Activated CD4-positive, alpha-beta T cell treated with anti-CD3 and anti-CD28 coated beads, Interleukin-2, Interleukin-4, amounts not matched to agents 100 ng/mL and 50 ng/mL, durations not matched to agents 16 hours and 8 hours (primary cell): ENCODE results near the gene CACNG1.

Experiments used
- DNase-seq: peaks from one replicate; pipeline ENCODE4 v3.0.0-alpha.2; 2020; ENCODE audit warnings: low spot score

The CACNG1 gene

GRCh38 chr17:67044016-67044772 lies at the start of gene CACNG1:
CACNG1 (plus strand) TSS chr17:67044554; CDS start chr17:67044661, 107 bp downstream.
- DNase-seq = no peak

GRCh38 chr17:66994930-66995535 lies 49.3 kb upstream of the CACNG1 start:
- no peak for DNase-seq

- DNase-seq = no peak
These were observed 48.4 kb upstream of the CACNG1 start for GRCh38 chr17:66995944-66996343.

- no peak for DNase-seq
These were observed 47.4 kb upstream of the CACNG1 start for GRCh38 chr17:66996926-66997325.

- no peak for DNase-seq
These were observed 41.1 kb upstream of the CACNG1 start for GRCh38 chr17:67003231-67003630.

GRCh38 chr17:67004181-67004580 lies 40.2 kb upstream of the CACNG1 start:
- no peak for DNase-seq

- no peak for DNase-seq
These were observed 37.1 kb upstream of the CACNG1 start for GRCh38 chr17:67007266-67007665.

GRCh38 chr17:67008101-67008500 lies 36.3 kb upstream of the CACNG1 start:
- no peak for DNase-seq

- DNase-seq = no peak
These were observed 32.7 kb upstream of the CACNG1 start for GRCh38 chr17:67011527-67012175.

- no peak for DNase-seq
These were observed 30.5 kb upstream of the CACNG1 start for GRCh38 chr17:67013891-67014290.

GRCh38 chr17:67015001-67015400 lies 29.4 kb upstream of the CACNG1 start:
- DNase-seq = no peak

GRCh38 chr17:67016039-67016762 lies 28.2 kb upstream of the CACNG1 start:
- DNase-seq = no peak

GRCh38 chr17:67017910-67018309 lies 26.4 kb upstream of the CACNG1 start:
- no peak for DNase-seq

- no peak for DNase-seq
These were observed 25.6 kb upstream of the CACNG1 start for GRCh38 chr17:67018471-67019434.

GRCh38 chr17:67019809-67020208 lies 24.5 kb upstream of the CACNG1 start:
- no peak for DNase-seq

GRCh38 chr17:67020293-67020766 lies 24.0 kb upstream of the CACNG1 start:
- DNase-seq = no peak

GRCh38 chr17:67021196-67021595 lies 23.2 kb upstream of the CACNG1 start:
- DNase-seq = no peak

- DNase-seq = no peak
These were observed 22.5 kb upstream of the CACNG1 start for GRCh38 chr17:67021743-67022450.

- no peak for DNase-seq
These were observed 21.9 kb upstream of the CACNG1 start for GRCh38 chr17:67022451-67022810.

GRCh38 chr17:67024736-67025135 lies 19.6 kb upstream of the CACNG1 start:
- DNase-seq = no peak
